ENCODE data around the gene PLEK. TPM values are rescaled to one million over a fixed set of nuclear protein-coding genes. Genes with fewer than 3 reads are reported as not detected.

The PLEK gene
- total and polyA plus RNA-seq, 2 experiments from 2014 or later = 0.92 to 0.93 TPM

GRCh38 chr2:68428746-68429145 is 63.7 kb downstream of the PLEK start:
- WGBS (ENCODE audit: low lambda C conversion rate, missing lambda C conversion rate) = 70% methylated on average over 1 of the region's 1 CpG
- H2AFZ ChIP-seq = no peak overlapping the region
- no peaks in the 10 kb centered on the region for H3K4me1 ChIP-seq (ENCODE audit: insufficient read depth)
- no peak for DNase-seq (ENCODE audit: low spot score)
- H3K27me3 ChIP-seq = peaks cover 2% of the 10 kb centered on the region
- no peaks in the 10 kb centered on the region for H3K79me2 ChIP-seq
- H3K4me2 ChIP-seq = no peak overlapping the region
- no peak overlapping the region for H3K27ac ChIP-seq
- TF ChIP-seq, protein P1, sequence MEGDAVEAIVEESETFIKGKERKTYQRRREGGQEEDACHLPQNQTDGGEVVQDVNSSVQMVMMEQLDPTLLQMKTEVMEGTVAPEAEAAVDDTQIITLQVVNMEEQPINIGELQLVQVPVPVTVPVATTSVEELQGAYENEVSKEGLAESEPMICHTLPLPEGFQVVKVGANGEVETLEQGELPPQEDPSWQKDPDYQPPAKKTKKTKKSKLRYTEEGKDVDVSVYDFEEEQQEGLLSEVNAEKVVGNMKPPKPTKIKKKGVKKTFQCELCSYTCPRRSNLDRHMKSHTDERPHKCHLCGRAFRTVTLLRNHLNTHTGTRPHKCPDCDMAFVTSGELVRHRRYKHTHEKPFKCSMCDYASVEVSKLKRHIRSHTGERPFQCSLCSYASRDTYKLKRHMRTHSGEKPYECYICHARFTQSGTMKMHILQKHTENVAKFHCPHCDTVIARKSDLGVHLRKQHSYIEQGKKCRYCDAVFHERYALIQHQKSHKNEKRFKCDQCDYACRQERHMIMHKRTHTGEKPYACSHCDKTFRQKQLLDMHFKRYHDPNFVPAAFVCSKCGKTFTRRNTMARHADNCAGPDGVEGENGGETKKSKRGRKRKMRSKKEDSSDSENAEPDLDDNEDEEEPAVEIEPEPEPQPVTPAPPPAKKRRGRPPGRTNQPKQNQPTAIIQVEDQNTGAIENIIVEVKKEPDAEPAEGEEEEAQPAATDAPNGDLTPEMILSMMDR (IDR thresholded peaks at IDR 0.05; ENCODE audit: poor library complexity) = no peak
- TF ChIP-seq EZH2phosphoT487 (IDR thresholded peaks at IDR 0.05; ENCODE audit: low read depth, severe bottlenecking, unreplicated experiment) = no peak
- TF ChIP-seq EZH2 (IDR thresholded peaks at IDR 0.05; ENCODE audit: borderline replicate concordance) = no peak
- no peaks in the 10 kb centered on the region for H4K20me1 ChIP-seq (ENCODE audit: insufficient read depth, poor library complexity, severe bottlenecking)
- H3K9me2 ChIP-seq (replicated peaks; ENCODE audit: insufficient read depth) = no peaks in the 10 kb centered on the region
- no peak overlapping the region for H3K4me3 ChIP-seq
- no peaks in the 10 kb centered on the region for H3K9me3 ChIP-seq (ENCODE audit: low read depth)
- H3K36me3 ChIP-seq (replicated peaks; ENCODE audit: insufficient read depth, low read depth) = no peaks in the 10 kb centered on the region

DNA sequence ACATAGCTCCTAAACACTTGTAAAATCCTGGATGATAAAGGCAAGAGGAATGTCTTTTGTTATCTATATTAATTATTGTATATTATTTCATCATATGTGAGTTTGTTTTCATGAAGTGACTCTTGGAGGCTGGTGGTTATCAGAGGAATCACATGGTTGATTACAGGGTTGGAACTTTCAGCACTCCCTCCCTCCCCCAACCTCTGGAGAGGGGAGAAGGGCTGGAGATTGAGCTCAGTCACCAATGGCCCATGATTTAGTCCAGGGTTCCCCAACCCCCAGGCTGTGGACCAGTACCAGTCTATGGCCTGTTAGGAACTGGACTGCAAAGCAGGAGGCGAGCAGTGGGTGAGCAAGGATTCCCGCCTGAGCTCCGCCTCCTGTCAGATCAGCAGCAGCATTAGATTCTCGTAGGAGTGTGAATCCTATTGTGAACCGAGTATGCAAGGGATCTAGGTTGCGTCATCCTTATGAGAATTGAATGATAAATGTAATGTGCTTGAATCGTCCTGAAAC is 64.3 kb downstream of the PLEK start:
- no peaks in the 10 kb centered on the region for H3K27me3 ChIP-seq
- no peaks in the 10 kb centered on the region for H3K36me3 ChIP-seq (replicated peaks; ENCODE audit: insufficient read depth, low read depth)
- no peaks in the 10 kb centered on the region for H3K9me3 ChIP-seq (ENCODE audit: low read depth)
- no peaks in the 10 kb centered on the region for H4K20me1 ChIP-seq (ENCODE audit: insufficient read depth, poor library complexity, severe bottlenecking)
- WGBS (ENCODE audit: low lambda C conversion rate, missing lambda C conversion rate) = 74% methylated on average over 7 of the region's 7 CpGs
- DNase-seq (ENCODE audit: low spot score) = no peak
- no peak overlapping the region for H3K27ac ChIP-seq
- TF ChIP-seq, protein P1 (IDR thresholded peaks at IDR 0.05; ENCODE audit: poor library complexity) = no peak
- no peak for TF ChIP-seq EZH2 (IDR thresholded peaks at IDR 0.05; ENCODE audit: borderline replicate concordance)
- TF ChIP-seq EZH2phosphoT487 (IDR thresholded peaks at IDR 0.05; ENCODE audit: low read depth, severe bottlenecking, unreplicated experiment) = no peak
- H3K4me2 ChIP-seq = no peak overlapping the region
- no peaks in the 10 kb centered on the region for H3K79me2 ChIP-seq
- H3K4me1 ChIP-seq (ENCODE audit: insufficient read depth) = no peaks in the 10 kb centered on the region
- H3K9me2 ChIP-seq (replicated peaks; ENCODE audit: insufficient read depth) = no peaks in the 10 kb centered on the region
- no peak overlapping the region for H3K4me3 ChIP-seq
- no peak overlapping the region for H2AFZ ChIP-seq

DNA sequence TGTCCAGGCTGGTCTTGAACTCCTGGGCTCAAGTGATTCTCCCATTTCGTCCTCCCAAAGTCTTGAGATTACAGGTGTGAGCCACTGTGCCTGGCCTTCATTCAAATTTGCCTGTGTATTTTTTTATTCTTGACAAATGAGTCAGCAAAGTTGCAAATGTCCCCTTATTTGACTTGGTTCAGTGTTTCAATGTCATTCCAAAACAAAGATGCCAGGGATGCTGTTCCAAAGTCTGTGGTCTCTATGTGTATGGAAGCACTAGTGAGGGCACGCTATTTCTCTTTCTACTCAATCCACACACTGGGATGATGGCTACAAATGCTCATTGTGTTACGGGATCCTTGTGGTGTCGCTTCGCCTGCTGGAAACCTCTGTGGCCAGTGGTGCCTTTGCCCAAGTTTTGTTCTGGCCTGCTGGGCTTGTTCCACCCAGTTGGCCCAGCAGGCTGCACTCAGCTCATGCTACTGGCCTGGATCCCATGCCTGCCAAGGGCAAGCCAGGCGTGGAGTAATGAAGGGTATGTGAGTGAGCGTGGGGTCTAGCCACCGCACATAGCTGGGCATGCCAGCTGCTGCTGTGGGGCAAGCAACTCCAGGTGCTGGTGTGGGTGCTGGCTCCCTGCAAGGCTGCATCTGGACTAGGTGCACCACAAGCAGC is 66.4 kb downstream of the PLEK start:
- no peaks in the 10 kb centered on the region for H3K9me2 ChIP-seq (replicated peaks; ENCODE audit: insufficient read depth)
- no peaks in the 10 kb centered on the region for H3K79me2 ChIP-seq
- no peak overlapping the region for H3K4me3 ChIP-seq
- H3K4me1 ChIP-seq (ENCODE audit: insufficient read depth) = no peaks in the 10 kb centered on the region
- H3K4me2 ChIP-seq = no peak overlapping the region
- no peaks in the 10 kb centered on the region for H3K9me3 ChIP-seq (ENCODE audit: low read depth)
- no peaks in the 10 kb centered on the region for H4K20me1 ChIP-seq (ENCODE audit: insufficient read depth, poor library complexity, severe bottlenecking)
- no peak overlapping the region for H3K27ac ChIP-seq
- 84% methylated on average over 8 of the region's 8 CpGs for WGBS (ENCODE audit: low lambda C conversion rate, missing lambda C conversion rate)
- no peak for TF ChIP-seq EZH2phosphoT487 (IDR thresholded peaks at IDR 0.05; ENCODE audit: low read depth, severe bottlenecking, unreplicated experiment)
- no peak for TF ChIP-seq EZH2 (IDR thresholded peaks at IDR 0.05; ENCODE audit: borderline replicate concordance)
- TF ChIP-seq, protein P1 (IDR thresholded peaks at IDR 0.05; ENCODE audit: poor library complexity) = no peak
- H3K27me3 ChIP-seq = no peaks in the 10 kb centered on the region
- H2AFZ ChIP-seq = no peak overlapping the region
- DNase-seq (ENCODE audit: low spot score) = no peak
- H3K36me3 ChIP-seq (replicated peaks; ENCODE audit: insufficient read depth, low read depth) = no peaks in the 10 kb centered on the region

Measured in hepatocyte (in vitro differentiated cells).